Osteoblast (primary cell): ENCODE measurements around the gene IBA57. TPM values are rescaled to one million over a fixed set of nuclear protein-coding genes. Genes with fewer than 3 reads are reported as not detected.

Experiments
- DNase-seq: peaks from one replicate; pipeline ENCODE4 v3.0.0; 2011; ENCODE audit warnings: low spot score, mixed read lengths; ENCODE audit not compliant: insufficient read length; ENCODE audit errors: missing footprints
- H2AFZ ChIP-seq: 2 replicates; pipeline ENCODE4 v1.6.0; 2011; ENCODE audit warnings: mild to moderate bottlenecking, low read length
- H3K27ac ChIP-seq: 2 replicates; pipeline ENCODE4 v1.5.1; 2011; ENCODE audit warnings: mild to moderate bottlenecking, low read depth, low read length, moderate library complexity
- H3K27me3 ChIP-seq: 2 replicates; pipeline ENCODE4 v1.6.0; 2012; ENCODE audit warnings: mild to moderate bottlenecking, control low read depth, inconsistent platforms, low read length, moderate library complexity; ENCODE audit not compliant: insufficient read depth
- H3K36me3 ChIP-seq: 2 replicates; pipeline ENCODE4 v1.5.1; 2011; ENCODE audit warnings: mild to moderate bottlenecking, low read length, control low read depth, moderate library complexity; ENCODE audit not compliant: insufficient read depth
- H3K4me1 ChIP-seq: 2 replicates; pipeline ENCODE4 v1.5.1; 2011; ENCODE audit warnings: mild to moderate bottlenecking, low read length, control low read depth, moderate library complexity; ENCODE audit not compliant: insufficient read depth
- H3K4me2 ChIP-seq: 2 replicates; pipeline ENCODE4 v1.6.0; 2011; ENCODE audit warnings: mild to moderate bottlenecking, low read length; ENCODE audit not compliant: insufficient read depth
- H3K4me3 ChIP-seq: fragments of 200-600 bp; sonication (generic); 3 replicates; pipeline ENCODE4 v1.5.1; 2012; ENCODE audit warnings: mild to moderate bottlenecking, low read length, inconsistent platforms; ENCODE audit not compliant: insufficient read depth
- H3K79me2 ChIP-seq: 2 replicates; pipeline ENCODE4 v1.6.0; 2012; ENCODE audit warnings: mild to moderate bottlenecking, low read length, control low read depth, inconsistent platforms; ENCODE audit not compliant: insufficient read depth
- H3K9me3 ChIP-seq: 2 replicates; pipeline ENCODE4 v1.5.1; 2011; ENCODE audit warnings: low read depth, low read length, control low read depth
- H4K20me1 ChIP-seq: 2 replicates; pipeline ENCODE4 v1.6.0; 2012; ENCODE audit warnings: mild to moderate bottlenecking, low read length, control low read depth; ENCODE audit not compliant: insufficient read depth
- CTCF ChIP-seq: IDR thresholded peaks from 2 replicates; pipeline ENCODE4 v1.5.1; 2011; ENCODE audit warnings: mild to moderate bottlenecking, low read depth, low read length, moderate library complexity; ENCODE audit errors: extremely low read depth
- total RNA-seq: library from RNA; depleted of rRNA; stranded (reverse); fragments of >200 nt; gene quantifications from 2 replicates; pipeline ENCODE4 v1.2.3, GENCODE V29; 2012

Gene IBA57
- total RNA-seq, 1 donor = 4.7 TPM

- H3K4me1 ChIP-seq = peaks cover 23% of the 10 kb centered on the region
- H3K36me3 ChIP-seq = no peaks in the 10 kb centered on the region
- peaks cover 8% of the 10 kb centered on the region for H3K79me2 ChIP-seq
- H2AFZ ChIP-seq = no peak overlapping the region
- no peak for TF ChIP-seq CTCF
- H3K4me2 ChIP-seq = no peak overlapping the region
- no peak for DNase-seq
- no peak overlapping the region for H3K27ac ChIP-seq
- no peaks in the 10 kb centered on the region for H3K9me3 ChIP-seq
- no peak overlapping the region for H3K4me3 ChIP-seq
- no peaks in the 10 kb centered on the region for H4K20me1 ChIP-seq
- H3K27me3 ChIP-seq = peaks cover 13% of the 10 kb centered on the region
Measured at GRCh38 chr1:228162286-228163006, 3.2 kb upstream of the IBA57 start.

- H3K9me3 ChIP-seq = no peaks in the 10 kb centered on the region
- H3K4me3 ChIP-seq = no peak overlapping the region
- peaks cover 23% of the 10 kb centered on the region for H3K4me1 ChIP-seq
- no peaks in the 10 kb centered on the region for H4K20me1 ChIP-seq
- H3K27ac ChIP-seq = peak overlapping the region; percentile 24
- peaks cover 8% of the 10 kb centered on the region for H3K79me2 ChIP-seq
- H3K4me2 ChIP-seq = no peak overlapping the region
- H3K27me3 ChIP-seq = peaks cover 9% of the 10 kb centered on the region
- no peaks in the 10 kb centered on the region for H3K36me3 ChIP-seq
- H2AFZ ChIP-seq = no peak overlapping the region
- DNase-seq = no peak
- TF ChIP-seq CTCF = no peak
Measured at GRCh38 chr1:228163007-228163753, 2.4 kb upstream of the IBA57 start.

GRCh38 chr1:228163776-228164519 lies 1.7 kb upstream of the IBA57 start:
- no peak for TF ChIP-seq CTCF
- no peak for DNase-seq
- H3K4me2 ChIP-seq = no peak overlapping the region
- H3K27me3 ChIP-seq = peaks cover 5% of the 10 kb centered on the region
- H3K4me3 ChIP-seq = no peak overlapping the region
- no peaks in the 10 kb centered on the region for H3K9me3 ChIP-seq
- H2AFZ ChIP-seq = no peak overlapping the region
- peak overlapping the region; percentile 24 for H3K27ac ChIP-seq
- no peaks in the 10 kb centered on the region for H3K36me3 ChIP-seq
- H3K79me2 ChIP-seq = peaks cover 14% of the 10 kb centered on the region
- H4K20me1 ChIP-seq = no peaks in the 10 kb centered on the region
- H3K4me1 ChIP-seq = peaks cover 23% of the 10 kb centered on the region
